Fibroblast of the aortic adventitia (primary cell): ENCODE results near the gene LRMDA. TPM values are rescaled to one million over a fixed set of nuclear protein-coding genes. Genes with fewer than 3 reads are reported as not detected.

Experiments used
- DNase-seq: peaks from one replicate; pipeline ENCODE4 v3.0.0-alpha.2; 2010; ENCODE audit warnings: low read depth
- H3K4me3 ChIP-seq: 2 replicates; pipeline ENCODE4 v1.5.1; 2011; ENCODE audit warnings: low read depth, mild to moderate bottlenecking, control low read depth, low read length, moderate library complexity
- total RNA-seq: library from RNA; depleted of rRNA; stranded (reverse); fragments of >200 nt; gene quantifications from 2 replicates; pipeline ENCODE4 v1.2.3, GENCODE V29; 2012; ENCODE audit warnings: low replicate concordance
- TF ChIP-seq, protein P1 (sequence below): IDR thresholded peaks from 2 replicates; pipeline ENCODE4 v1.5.1; 2011; ENCODE audit warnings: mild to moderate bottlenecking, low read length, control low read depth, inconsistent platforms; ENCODE audit not compliant: insufficient read depth

LRMDA gene
- total RNA-seq, 1 donor = 6.3 TPM

DNA sequence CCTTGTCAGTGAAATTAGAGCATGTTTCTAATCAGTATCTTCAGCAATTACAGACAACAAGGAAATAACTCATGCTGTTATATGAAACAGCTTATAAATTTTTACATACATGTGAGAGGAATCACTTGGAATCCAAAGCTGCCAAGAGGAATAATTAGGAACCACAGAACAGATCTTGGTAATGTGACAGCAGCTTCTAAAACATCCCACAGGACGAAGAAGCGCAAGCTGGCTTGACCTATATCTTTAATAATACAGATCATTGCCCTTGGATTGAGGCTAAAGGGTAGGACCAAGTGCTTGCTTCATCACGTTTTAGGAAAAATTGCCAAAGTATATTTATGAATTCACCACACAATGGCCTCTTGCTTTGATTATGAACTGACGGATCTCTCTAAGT lies 869.8 kb downstream of the LRMDA start:
- TF ChIP-seq, protein P1, sequence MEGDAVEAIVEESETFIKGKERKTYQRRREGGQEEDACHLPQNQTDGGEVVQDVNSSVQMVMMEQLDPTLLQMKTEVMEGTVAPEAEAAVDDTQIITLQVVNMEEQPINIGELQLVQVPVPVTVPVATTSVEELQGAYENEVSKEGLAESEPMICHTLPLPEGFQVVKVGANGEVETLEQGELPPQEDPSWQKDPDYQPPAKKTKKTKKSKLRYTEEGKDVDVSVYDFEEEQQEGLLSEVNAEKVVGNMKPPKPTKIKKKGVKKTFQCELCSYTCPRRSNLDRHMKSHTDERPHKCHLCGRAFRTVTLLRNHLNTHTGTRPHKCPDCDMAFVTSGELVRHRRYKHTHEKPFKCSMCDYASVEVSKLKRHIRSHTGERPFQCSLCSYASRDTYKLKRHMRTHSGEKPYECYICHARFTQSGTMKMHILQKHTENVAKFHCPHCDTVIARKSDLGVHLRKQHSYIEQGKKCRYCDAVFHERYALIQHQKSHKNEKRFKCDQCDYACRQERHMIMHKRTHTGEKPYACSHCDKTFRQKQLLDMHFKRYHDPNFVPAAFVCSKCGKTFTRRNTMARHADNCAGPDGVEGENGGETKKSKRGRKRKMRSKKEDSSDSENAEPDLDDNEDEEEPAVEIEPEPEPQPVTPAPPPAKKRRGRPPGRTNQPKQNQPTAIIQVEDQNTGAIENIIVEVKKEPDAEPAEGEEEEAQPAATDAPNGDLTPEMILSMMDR = no peak
- no peak overlapping the region for H3K4me3 ChIP-seq
- no peak for DNase-seq

DNA sequence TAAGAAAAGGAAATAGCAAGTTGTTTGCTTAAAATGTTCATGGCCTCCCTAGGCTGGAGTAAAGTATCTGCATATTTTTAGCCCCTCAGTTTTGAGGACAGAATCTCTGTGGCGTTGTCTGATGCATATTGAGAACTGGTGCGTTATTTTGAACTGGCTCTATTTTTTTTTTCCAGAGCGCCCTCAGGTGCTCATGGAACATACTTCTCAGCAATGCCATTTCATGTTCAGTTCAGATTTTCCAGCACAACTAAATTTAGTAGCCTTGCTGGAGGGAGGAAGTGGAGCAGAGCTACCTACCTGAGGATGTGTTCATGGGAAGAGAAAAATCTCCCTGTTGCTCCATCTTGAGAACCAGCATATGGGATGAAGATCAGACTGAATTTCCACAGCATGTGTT lies 870.5 kb downstream of the LRMDA start:
- no peak overlapping the region for H3K4me3 ChIP-seq
- no peak for DNase-seq
- TF ChIP-seq, protein P1 = no peak

DNA sequence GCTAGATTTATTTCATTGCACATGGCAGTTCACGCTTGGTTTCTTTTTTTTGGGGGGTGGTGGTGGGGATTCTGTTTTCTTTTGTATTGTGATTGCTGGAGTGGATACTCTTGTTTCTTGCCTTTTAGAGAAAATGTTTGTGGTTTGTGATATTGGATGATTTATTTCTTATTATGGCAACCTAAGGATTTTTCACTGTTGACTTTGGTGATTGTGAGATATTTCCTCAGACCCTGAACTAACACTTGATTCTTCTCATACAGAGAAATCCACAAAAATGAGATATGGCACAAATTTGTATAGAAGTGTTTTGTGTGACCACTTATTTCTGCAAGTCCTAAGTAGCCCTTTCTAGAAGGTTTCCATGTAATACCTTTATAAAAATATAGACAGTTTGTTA lies 871.1 kb downstream of the LRMDA start:
- peak; percentile 71 for DNase-seq
- TF ChIP-seq, protein P1 = no peak
- no peak overlapping the region for H3K4me3 ChIP-seq

GRCh38 chr10:76302961-76303630 lies 871.7 kb downstream of the LRMDA start:
- DNase-seq = peak; percentile 59
- H3K4me3 ChIP-seq = no peak overlapping the region
- TF ChIP-seq, protein P1 = no peak

GRCh38 chr10:76303682-76304316 lies 872.4 kb downstream of the LRMDA start:
- DNase-seq = peak; percentile 86
- H3K4me3 ChIP-seq = no peak overlapping the region
- TF ChIP-seq, protein P1 = peak; percentile 70

GRCh38 chr10:76305930-76306615 lies 874.6 kb downstream of the LRMDA start:
- no peak for DNase-seq
- H3K4me3 ChIP-seq = no peak overlapping the region
- TF ChIP-seq, protein P1 = no peak
